ENCODE results near the gene DIPK1B. TPM values are rescaled to one million over a fixed set of nuclear protein-coding genes. Genes with fewer than 3 reads are reported as not detected.

Gene DIPK1B
- polyA plus RNA-seq, 1 experiment = 2.8 TPM

GRCh38 chr9:136735812-136736480 lies 23.6 kb downstream of the DIPK1B start:
- Histone ChIP-seq H3K27ac (ENCODE audit: low read depth, low read length) (no peak overlapping the region), H3K27me3 (ENCODE audit: control insufficient read depth, insufficient read depth, low read length) (peaks cover 29% of the 10 kb centered on the region), H3K4me3 (ENCODE audit: low read depth, low read length) (no peak overlapping the region), H3K9me3 (ENCODE audit: control insufficient read depth, insufficient read depth, low read length) (peaks cover 10% of the 10 kb centered on the region; the same call in 1 of the 2 replicates)
- DNase-seq (ENCODE audit: low read depth, low spot score) = no peak
- ChIA-PET POLR2A (no interaction called here), CTCF (interaction anchor here (0.6 kb wide), 1 partner anchor 65 kb away, joined by 3 read pairs; no protein-coding TSS in a partner anchor)
- TF ChIP-seq CTCF (IDR thresholded peaks at IDR 0.05; ENCODE audit: low read depth, low read length) = no peak

GRCh38 chr9:136738960-136739359 lies 26.6 kb downstream of the DIPK1B start:
- H3K9me3 ChIP-seq (ENCODE audit: control insufficient read depth, insufficient read depth, low read length) = peaks cover 10% of the 10 kb centered on the region; the same call in 1 of the 2 replicates
- peaks cover 53% of the 10 kb centered on the region for H3K27me3 ChIP-seq (ENCODE audit: control insufficient read depth, insufficient read depth, low read length)
- ChIA-PET POLR2A (interaction anchor here (1.7 kb wide), 1 partner anchor 11 kb away, joined by 7 read pairs; no protein-coding TSS in a partner anchor), CTCF (no interaction called here)
- H3K27ac ChIP-seq (ENCODE audit: low read depth, low read length) = no peak overlapping the region
- H3K4me3 ChIP-seq (ENCODE audit: low read depth, low read length) = no peak overlapping the region
- no peak for DNase-seq (ENCODE audit: low read depth, low spot score)
- TF ChIP-seq CTCF (IDR thresholded peaks at IDR 0.05; ENCODE audit: low read depth, low read length) = no peak

GRCh38 chr9:136739509-136739908 lies 27.1 kb downstream of the DIPK1B start:
- ChIA-PET CTCF (no interaction called here), POLR2A (interaction anchor here (1.1 kb wide), 1 partner anchor 11 kb away, joined by 3 read pairs; no protein-coding TSS in a partner anchor)

GRCh38 chr9:136740069-136740468 lies 27.7 kb downstream of the DIPK1B start:
- ChIA-PET CTCF (no interaction called here), POLR2A (interaction anchor here (1.1 kb wide), 1 partner anchor 12 kb away, joined by 3 read pairs; no protein-coding TSS in a partner anchor)
- no peak for TF ChIP-seq CTCF (IDR thresholded peaks at IDR 0.05; ENCODE audit: low read depth, low read length)
- H3K9me3 ChIP-seq (ENCODE audit: control insufficient read depth, insufficient read depth, low read length) = peaks cover 10% of the 10 kb centered on the region; the same call in 1 of the 2 replicates
- no peak overlapping the region for H3K27ac ChIP-seq (ENCODE audit: low read depth, low read length)
- peaks cover 56% of the 10 kb centered on the region for H3K27me3 ChIP-seq (ENCODE audit: control insufficient read depth, insufficient read depth, low read length)
- DNase-seq (ENCODE audit: low read depth, low spot score) = no peak
- no peak overlapping the region for H3K4me3 ChIP-seq (ENCODE audit: low read depth, low read length)

More at GRCh38 chr9:136739509-136739908, 27.1 kb downstream of the DIPK1B start:
- Histone ChIP-seq H3K27ac (ENCODE audit: low read depth, low read length) (no peak overlapping the region), H3K27me3 (ENCODE audit: control insufficient read depth, insufficient read depth, low read length) (peaks cover 56% of the 10 kb centered on the region), H3K4me3 (ENCODE audit: low read depth, low read length) (no peak overlapping the region), H3K9me3 (ENCODE audit: control insufficient read depth, insufficient read depth, low read length) (peaks cover 10% of the 10 kb centered on the region; the same call in 1 of the 2 replicates)
- no peak for DNase-seq (ENCODE audit: low read depth, low spot score)
- no peak for TF ChIP-seq CTCF (IDR thresholded peaks at IDR 0.05; ENCODE audit: low read depth, low read length)

- H3K27ac ChIP-seq (ENCODE audit: low read depth, low read length) = no peak overlapping the region
- H3K4me3 ChIP-seq (ENCODE audit: low read depth, low read length) = no peak overlapping the region
- ChIA-PET POLR2A (interaction anchor here (1.1 to 1.7 kb wide), 2 partner anchors 12 kb away, joined by 3 to 10 read pairs; no protein-coding TSS in a partner anchor), CTCF (no interaction called here)
- no peak for TF ChIP-seq CTCF (IDR thresholded peaks at IDR 0.05; ENCODE audit: low read depth, low read length)
- peaks cover 10% of the 10 kb centered on the region; the same call in 1 of the 2 replicates for H3K9me3 ChIP-seq (ENCODE audit: control insufficient read depth, insufficient read depth, low read length)
- DNase-seq (ENCODE audit: low read depth, low spot score) = no peak
- peaks cover 56% of the 10 kb centered on the region for H3K27me3 ChIP-seq (ENCODE audit: control insufficient read depth, insufficient read depth, low read length)
Measured at GRCh38 chr9:136740491-136740890, 28.1 kb downstream of the DIPK1B start.

Data from AG04450 (cell line).